Measurements from ENCODE around the gene TNRC6C.

DNA sequence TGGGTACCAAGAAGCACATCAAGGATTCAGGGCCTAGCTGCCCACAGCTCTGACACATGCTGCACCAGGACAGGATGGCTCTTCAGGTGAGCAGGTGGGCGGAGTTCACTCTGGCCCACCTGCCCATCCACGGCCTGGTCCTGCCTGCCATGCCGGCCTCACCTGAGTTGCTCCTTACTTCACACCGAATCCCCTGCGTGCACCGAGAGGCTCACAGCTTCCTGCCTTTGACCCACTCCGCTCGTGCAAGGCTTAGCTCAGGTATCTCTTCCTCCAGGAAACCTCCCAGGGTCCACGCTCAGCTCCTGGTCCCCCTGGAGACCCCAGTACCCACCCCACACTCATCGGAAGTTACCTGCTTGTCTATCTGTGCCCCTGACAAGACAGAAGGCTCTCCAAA is 21.6 kb upstream of the TNRC6C start:
- TF ChIP-seq ISL1 (CRISPR knock-in tag; IDR thresholded peaks at IDR 0.05) (no peak), PATZ1 (CRISPR knock-in tag; IDR thresholded peaks at IDR 0.05; ENCODE audit: borderline replicate concordance) (no peak), ZFP30 (CRISPR knock-in tag; IDR thresholded peaks at IDR 0.05) (no peak), ARNTL (CRISPR knock-in tag; IDR thresholded peaks at IDR 0.05; ENCODE audit: borderline replicate concordance, low read depth) (no peak), TOX (CRISPR knock-in tag; IDR thresholded peaks at IDR 0.05; ENCODE audit: borderline replicate concordance) (no peak), ESRRG (CRISPR knock-in tag; IDR thresholded peaks at IDR 0.05) (no peak), ZC3H10 (CRISPR knock-in tag; IDR thresholded peaks at IDR 0.05) (no peak), RARB (CRISPR knock-in tag; IDR thresholded peaks at IDR 0.05) (no peak)
- TF ChIP-seq, protein P1, sequence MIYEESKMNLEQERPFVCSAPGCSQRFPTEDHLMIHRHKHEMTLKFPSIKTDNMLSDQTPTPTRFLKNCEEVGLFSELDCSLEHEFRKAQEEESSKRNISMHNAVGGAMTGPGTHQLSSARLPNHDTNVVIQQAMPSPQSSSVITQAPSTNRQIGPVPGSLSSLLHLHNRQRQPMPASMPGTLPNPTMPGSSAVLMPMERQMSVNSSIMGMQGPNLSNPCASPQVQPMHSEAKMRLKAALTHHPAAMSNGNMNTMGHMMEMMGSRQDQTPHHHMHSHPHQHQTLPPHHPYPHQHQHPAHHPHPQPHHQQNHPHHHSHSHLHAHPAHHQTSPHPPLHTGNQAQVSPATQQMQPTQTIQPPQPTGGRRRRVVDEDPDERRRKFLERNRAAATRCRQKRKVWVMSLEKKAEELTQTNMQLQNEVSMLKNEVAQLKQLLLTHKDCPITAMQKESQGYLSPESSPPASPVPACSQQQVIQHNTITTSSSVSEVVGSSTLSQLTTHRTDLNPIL (CRISPR knock-in tag; IDR thresholded peaks at IDR 0.05; ENCODE audit: low read depth), result no peak

Data from SK-N-SH treated with all-trans-retinoic acid at 6 μM for 48 hours (cell line).